Stimulated activated CD4-positive, alpha-beta T cell treated with anti-CD3 and anti-CD28 coated beads, TNF-alpha, amount 100 ng/mL, for 24 hours (primary cell): Measurements from ENCODE around the gene KDM6B.
"Not testable (repeated sequence)": the region's sequence is repeated elsewhere in the genome, so short reads cannot be mapped to it uniquely, and the experiment has no call there.

ENCODE experiments used
- DNase-seq, 3 experiments: peaks; one replicate each; pipeline ENCODE4 v3.0.0-alpha.2; 2020; ENCODE audit warnings: low read depth in 3 of 3

Gene KDM6B

GRCh38 chr17:7833795-7834541, at the start of gene KDM6B:
KDM6B (plus strand) TSS chr17:7834217; CDS start chr17:7845555, 11,338 bp downstream.
- DNase-seq = peak; percentile 68 to 88 (median 69)

GRCh38 chr17:7786866-7787265, 47.2 kb upstream of the KDM6B start:
- DNase-seq = no peak

- DNase-seq = no peak
Observed at GRCh38 chr17:7789131-7789530, 44.9 kb upstream of the KDM6B start.

GRCh38 chr17:7790150-7790549, 43.9 kb upstream of the KDM6B start:
- DNase-seq = no peak

GRCh38 chr17:7792611-7793010, 41.4 kb upstream of the KDM6B start:
- DNase-seq = no peak

- no peak for DNase-seq
Observed at GRCh38 chr17:7794075-7794663, 39.8 kb upstream of the KDM6B start.

GRCh38 chr17:7797976-7798375, 36.0 kb upstream of the KDM6B start:
- DNase-seq = no peak

GRCh38 chr17:7798839-7799238, 35.2 kb upstream of the KDM6B start:
- no peak for DNase-seq

GRCh38 chr17:7803981-7804380, 30.0 kb upstream of the KDM6B start:
- DNase-seq = no peak

- DNase-seq = no peak
Observed at GRCh38 chr17:7806587-7806986, 27.4 kb upstream of the KDM6B start.

- DNase-seq = no peak
Observed at GRCh38 chr17:7807206-7807605, 26.8 kb upstream of the KDM6B start.

GRCh38 chr17:7809086-7809790, 24.8 kb upstream of the KDM6B start:
- DNase-seq = no peak

- not testable (repeated sequence) for DNase-seq
Observed at GRCh38 chr17:7809791-7810343, 24.1 kb upstream of the KDM6B start.

- DNase-seq = no peak
Observed at GRCh38 chr17:7811251-7811650, 22.8 kb upstream of the KDM6B start.

- DNase-seq = no peak
Observed at GRCh38 chr17:7814969-7815368, 19.0 kb upstream of the KDM6B start.

GRCh38 chr17:7816926-7817642, 16.9 kb upstream of the KDM6B start:
- DNase-seq = no peak

GRCh38 chr17:7817643-7817964, 16.4 kb upstream of the KDM6B start:
- no peak for DNase-seq

- DNase-seq = no peak
Observed at GRCh38 chr17:7818026-7818425, 16.0 kb upstream of the KDM6B start.

- DNase-seq = no peak
Observed at GRCh38 chr17:7818746-7819645, 15.0 kb upstream of the KDM6B start.

GRCh38 chr17:7820231-7820630, 13.8 kb upstream of the KDM6B start:
- DNase-seq = no peak

GRCh38 chr17:7822126-7822525, 11.9 kb upstream of the KDM6B start:
- DNase-seq = no peak
